Measurements from ENCODE around the gene VAPA.

DNA sequence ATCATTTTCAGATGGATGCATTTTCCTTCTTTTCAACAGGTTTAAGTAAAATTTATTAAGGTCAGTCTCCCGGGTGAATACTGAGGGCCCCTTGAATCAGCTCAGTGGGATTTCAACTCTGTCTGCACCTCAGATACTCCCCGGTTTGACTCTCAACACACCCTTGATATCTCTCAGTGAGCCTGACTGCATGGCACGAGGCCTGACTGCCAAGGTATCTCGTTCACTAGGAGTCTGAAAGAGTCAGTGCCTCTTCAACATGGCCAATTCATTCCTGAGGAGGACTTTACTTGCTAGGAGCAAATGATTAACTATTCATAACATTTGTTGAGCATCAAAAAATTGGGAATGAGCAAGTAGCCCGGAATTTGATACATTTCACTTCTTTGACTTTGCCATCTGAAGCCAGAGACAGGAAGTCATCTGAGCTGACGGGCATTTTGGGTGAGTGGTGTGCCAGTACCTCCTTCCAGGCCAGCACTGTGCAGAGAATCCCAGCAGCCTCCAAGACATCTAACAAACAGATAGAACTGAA lies 81.0 kb downstream of the VAPA start:
- TF ChIP-seq, protein P1, sequence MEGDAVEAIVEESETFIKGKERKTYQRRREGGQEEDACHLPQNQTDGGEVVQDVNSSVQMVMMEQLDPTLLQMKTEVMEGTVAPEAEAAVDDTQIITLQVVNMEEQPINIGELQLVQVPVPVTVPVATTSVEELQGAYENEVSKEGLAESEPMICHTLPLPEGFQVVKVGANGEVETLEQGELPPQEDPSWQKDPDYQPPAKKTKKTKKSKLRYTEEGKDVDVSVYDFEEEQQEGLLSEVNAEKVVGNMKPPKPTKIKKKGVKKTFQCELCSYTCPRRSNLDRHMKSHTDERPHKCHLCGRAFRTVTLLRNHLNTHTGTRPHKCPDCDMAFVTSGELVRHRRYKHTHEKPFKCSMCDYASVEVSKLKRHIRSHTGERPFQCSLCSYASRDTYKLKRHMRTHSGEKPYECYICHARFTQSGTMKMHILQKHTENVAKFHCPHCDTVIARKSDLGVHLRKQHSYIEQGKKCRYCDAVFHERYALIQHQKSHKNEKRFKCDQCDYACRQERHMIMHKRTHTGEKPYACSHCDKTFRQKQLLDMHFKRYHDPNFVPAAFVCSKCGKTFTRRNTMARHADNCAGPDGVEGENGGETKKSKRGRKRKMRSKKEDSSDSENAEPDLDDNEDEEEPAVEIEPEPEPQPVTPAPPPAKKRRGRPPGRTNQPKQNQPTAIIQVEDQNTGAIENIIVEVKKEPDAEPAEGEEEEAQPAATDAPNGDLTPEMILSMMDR (IDR thresholded peaks at IDR 0.05): no peak
- no peak for TF ChIP-seq POLR2A (IDR thresholded peaks at IDR 0.05)

Measured in lower leg skin (tissue), 3 donors.